Epithelial cell of prostate (primary cell): ENCODE results near the gene MTMR2.
"Not testable (repeated sequence)": the region's sequence is repeated elsewhere in the genome, so short reads cannot be mapped to it uniquely, and the experiment has no call there.

Experiments used
- DNase-seq: peaks from one replicate; pipeline ENCODE4 v3.0.0-alpha.2; 2011; ENCODE audit warnings: low read depth, low spot score
- H3K27ac ChIP-seq: fragments of 450-650 bp; 2 replicates; pipeline ENCODE4 v1.5.1; 2017; ENCODE audit warnings: mild to moderate bottlenecking

Gene MTMR2

DNA sequence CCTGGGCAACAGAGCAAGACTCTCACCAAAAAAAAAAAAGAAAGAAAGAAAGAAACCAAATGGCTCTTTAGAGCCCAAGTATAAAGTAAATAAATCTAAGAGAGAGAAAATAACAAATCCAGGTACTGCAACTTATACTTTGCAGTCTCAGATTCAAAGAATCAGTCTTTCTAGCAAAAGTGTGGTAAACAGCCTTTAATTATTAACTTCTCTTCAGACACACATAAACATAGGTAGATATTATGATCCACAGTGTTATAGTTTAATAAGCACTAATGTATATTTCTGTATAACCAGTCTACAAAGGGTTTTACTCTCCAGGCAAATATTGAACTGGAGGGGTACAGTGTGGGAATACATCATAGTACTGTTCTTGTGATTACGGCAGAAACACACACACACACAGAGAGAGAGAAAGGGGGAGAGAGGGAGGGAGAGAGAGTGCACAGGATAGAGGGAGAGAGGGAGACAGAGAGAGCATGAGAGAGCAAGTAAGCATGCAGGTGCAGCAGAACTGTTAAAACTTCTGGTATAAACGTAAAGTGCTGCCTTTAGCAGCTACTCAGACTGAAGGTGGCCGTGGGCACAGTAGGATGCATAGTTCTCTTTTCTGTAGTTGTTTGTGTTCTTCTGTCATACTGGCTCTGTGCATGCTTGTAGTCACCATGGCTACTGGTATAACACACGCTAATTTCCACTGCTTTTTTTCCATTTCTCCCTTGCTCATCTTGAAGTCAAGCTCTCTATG lies 32.3 kb downstream of the MTMR2 start:
- H3K27ac ChIP-seq: no peak overlapping the region
- no peak for DNase-seq

DNA sequence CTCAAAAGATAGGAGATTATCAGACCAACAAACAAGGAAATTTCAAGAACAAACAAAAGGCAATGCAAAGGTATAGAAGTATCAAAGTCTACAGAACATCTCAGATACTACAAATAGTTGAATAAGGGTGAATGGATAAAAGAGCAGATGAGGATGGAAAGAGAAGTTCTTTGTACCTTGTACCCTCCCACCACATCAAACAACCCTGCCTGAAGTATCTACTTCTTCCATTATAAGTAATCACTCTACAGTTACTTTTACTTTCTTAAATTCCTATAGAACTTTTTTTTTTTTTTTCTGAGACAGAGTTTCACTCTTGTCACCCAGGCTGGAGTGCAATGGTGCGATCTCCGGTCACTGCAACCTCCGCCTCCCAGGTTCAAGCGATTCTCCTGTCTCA lies 35.1 kb downstream of the MTMR2 start:
- no peak overlapping the region for H3K27ac ChIP-seq
- DNase-seq: no peak

DNA sequence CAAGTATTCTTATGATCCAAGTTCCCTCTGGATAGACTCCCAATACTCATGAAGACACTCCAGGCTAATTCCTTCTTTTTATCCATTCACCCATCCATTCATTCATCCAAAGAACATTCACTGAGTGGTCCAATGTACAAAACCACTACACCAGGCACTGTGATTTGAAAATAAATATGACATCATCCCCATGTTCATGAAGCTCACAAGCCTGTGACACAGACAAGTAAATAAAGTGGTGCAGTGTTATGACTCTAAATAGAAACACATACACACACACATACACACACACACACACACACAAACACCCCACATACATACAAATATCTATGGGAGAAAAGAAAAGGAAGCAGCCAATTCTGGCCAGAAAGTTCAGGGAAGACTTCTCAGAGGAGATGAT lies 35.5 kb downstream of the MTMR2 start:
- DNase-seq: no peak
- no peak overlapping the region for H3K27ac ChIP-seq

GRCh38 chr11:95886462-95886861 lies 37.4 kb downstream of the MTMR2 start:
- no peak overlapping the region for H3K27ac ChIP-seq
- no peak for DNase-seq

GRCh38 chr11:95884802-95885201 lies 39.1 kb downstream of the MTMR2 start:
- DNase-seq: no peak
- no peak overlapping the region for H3K27ac ChIP-seq

DNA sequence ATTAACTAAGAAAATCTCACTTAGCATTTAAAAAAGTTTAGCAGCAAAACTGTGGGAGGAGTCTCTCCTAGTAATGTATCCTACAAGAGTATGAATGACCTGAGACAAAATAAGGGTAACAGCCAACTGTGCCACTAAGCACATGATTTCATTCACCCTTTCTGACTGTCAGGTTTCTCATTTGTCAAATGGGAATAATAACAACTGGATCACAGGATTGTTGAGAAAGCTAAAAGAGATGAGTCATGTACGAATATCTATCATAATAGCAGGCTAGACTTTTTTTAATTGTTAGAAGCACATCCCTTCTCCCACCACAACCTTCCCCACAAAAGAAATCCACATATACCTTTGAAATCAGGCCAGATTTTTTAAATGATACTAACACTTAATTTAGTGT lies 39.5 kb downstream of the MTMR2 start:
- H3K27ac ChIP-seq: no peak overlapping the region
- peak; percentile 34 for DNase-seq

DNA sequence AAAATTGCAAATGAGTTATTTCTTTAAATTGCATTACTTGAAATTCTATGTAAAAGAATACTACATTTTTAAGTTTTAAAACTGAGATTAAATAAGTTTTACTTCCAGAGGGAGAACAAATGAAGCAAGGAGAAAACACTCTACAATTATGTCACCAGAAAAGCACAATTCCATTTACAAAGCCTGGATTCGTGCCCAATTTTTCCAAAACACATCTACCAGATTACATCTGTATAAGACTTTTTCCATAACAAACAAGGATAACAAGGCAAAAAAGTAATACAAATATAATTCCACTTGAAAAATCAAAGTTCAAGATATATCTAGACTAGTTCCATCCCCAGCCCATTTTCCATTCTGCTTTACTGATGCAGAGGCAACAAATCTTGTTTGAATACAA lies 40.5 kb downstream of the MTMR2 start:
- no peak for DNase-seq
- H3K27ac ChIP-seq: no peak overlapping the region

- DNase-seq: peak; percentile 69
- peak overlapping the region; percentile 36 for H3K27ac ChIP-seq
Measured at GRCh38 chr11:95877291-95877690, 46.6 kb downstream of the MTMR2 start.

- not testable (repeated sequence) for H3K27ac ChIP-seq, DNase-seq
Measured at GRCh38 chr11:95870877-95871276, 53.0 kb downstream of the MTMR2 start.

DNA sequence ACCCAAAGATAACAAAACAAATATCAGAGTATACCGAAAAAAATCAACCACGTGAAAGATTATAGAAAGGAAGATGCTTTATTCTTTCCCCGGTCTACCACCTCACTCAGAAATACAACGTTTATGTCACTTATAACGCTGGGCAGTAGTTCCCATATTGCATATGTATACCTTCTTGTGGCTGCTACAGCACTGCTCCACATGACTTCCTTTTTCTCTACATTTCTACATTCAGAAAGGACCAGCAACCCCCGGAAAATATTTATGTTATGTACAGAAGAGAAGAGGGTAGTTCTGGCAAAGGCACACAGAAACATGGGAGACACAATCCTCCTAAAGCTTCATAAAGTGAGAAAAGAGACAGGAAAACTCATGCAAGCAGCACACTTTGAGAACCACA lies 56.8 kb downstream of the MTMR2 start:
- DNase-seq: no peak
- H3K27ac ChIP-seq: no peak overlapping the region

DNA sequence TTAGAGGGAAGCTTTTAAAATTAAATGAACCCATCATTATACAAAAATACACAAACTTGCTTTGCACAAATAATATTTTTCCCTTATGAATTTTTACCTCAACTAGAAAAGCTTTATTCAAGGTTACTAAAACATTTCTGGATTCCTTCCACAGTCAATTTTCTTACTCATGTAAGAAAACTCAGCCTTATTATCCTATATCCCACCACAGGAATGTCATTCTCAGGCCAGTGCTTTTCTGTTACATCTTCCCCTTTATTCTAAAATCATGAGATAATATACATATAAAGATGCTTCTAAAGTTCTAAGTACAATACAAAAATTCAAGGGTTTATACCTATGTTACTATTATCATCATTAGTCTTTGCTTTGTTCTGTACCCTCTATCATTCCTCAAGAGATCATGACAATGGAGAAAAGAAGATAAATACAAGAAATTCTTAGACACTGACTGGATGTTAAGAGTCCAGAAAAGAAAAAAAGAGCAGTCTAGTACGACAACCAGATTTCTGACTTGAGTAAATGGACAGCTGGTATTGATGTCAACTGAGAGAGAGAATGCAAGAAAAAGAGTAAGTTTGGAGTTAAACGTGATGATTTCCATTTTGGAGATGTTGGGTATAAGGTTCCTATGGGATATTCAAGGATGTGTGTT lies 60.3 kb downstream of the MTMR2 start:
- no peak for DNase-seq
- no peak overlapping the region for H3K27ac ChIP-seq

DNA sequence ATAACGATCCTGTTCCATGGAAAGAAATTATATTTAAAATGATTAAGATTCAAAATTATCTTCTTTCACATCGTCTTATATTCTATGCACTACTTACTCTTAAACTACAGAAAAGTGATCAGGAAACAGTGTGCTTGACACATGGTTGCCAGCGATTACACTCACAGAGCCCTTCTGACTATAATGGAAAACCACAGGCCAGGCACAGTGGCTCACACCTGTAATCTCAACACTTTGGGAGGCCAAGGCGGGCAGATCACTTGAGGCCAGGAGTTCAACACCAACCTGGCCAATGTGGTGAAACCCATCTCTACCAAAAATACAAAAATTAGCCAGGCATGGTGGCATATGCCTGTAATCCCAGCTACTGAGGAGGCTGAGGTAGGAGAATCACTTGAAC lies 63.9 kb downstream of the MTMR2 start:
- not testable (repeated sequence) for H3K27ac ChIP-seq, DNase-seq

DNA sequence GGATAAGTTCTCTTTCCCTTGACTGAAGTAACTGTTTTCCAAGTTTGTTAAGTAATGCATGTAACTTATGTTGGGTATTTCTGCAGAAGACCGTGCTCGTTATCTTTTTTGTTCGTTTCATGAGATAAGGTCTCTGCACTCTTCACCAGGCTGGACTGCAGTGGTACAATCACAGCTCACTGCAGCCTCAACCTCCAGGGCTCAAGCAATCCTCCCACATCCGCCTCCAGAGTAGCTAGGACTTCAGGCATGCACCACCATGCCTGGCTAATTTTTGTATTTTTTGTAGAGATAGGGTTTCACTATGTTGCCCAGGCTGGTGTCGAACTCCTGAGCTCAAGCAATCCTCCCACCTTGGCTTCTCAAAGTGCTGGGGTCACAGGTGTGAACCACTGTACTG lies 69.5 kb downstream of the MTMR2 start:
- not testable (repeated sequence) for DNase-seq, H3K27ac ChIP-seq

- H3K27ac ChIP-seq: no peak overlapping the region
- no peak for DNase-seq
Measured at GRCh38 chr11:95853862-95854261, 70.0 kb downstream of the MTMR2 start.

- no peak overlapping the region for H3K27ac ChIP-seq
- no peak for DNase-seq
Measured at GRCh38 chr11:95853138-95853537, 70.8 kb downstream of the MTMR2 start.

DNA sequence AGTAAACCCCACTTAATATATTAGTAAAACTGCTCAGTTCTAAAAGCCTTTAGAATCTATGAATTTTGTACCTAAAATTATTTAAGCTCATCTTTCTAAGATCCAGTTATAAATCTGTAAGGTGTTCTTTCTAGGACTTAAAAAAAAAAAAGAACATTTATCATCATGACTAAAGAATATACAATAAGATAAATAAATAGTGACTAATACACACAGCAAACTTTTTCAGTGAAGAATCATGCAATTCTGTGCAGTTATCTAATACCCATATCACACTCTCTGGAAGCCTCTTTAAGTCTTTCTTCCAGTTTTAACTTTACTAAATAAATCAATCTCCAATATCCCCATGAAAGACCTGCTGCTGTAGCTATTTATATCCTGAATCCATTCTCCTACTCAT lies 73.8 kb downstream of the MTMR2 start:
- H3K27ac ChIP-seq: no peak overlapping the region

GRCh38 chr11:95849087-95849825 lies 74.7 kb downstream of the MTMR2 start:
- no peak for DNase-seq
- H3K27ac ChIP-seq: no peak overlapping the region

More for the DNA sequence above, 73.8 kb downstream of the MTMR2 start:
- DNase-seq: no peak

DNA sequence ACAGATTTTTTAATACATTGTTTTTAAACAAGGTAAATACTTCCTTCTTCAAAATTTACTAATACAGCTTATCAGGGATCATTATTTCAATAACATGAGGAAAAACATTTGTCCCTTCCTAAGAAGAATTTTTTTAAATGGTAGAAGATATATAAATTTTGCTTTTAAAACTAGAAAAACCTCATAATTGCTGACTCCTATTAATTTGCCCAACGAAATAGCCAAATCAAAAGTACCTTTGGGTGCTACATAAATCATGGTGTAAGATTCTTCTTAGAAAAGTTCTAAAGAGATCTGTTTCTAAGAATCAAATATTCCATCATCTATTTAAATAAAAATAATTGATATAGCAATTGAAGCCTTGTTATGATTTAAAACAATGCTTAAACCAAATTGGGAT lies 78.7 kb downstream of the MTMR2 start:
- H3K27ac ChIP-seq: no peak overlapping the region

DNA sequence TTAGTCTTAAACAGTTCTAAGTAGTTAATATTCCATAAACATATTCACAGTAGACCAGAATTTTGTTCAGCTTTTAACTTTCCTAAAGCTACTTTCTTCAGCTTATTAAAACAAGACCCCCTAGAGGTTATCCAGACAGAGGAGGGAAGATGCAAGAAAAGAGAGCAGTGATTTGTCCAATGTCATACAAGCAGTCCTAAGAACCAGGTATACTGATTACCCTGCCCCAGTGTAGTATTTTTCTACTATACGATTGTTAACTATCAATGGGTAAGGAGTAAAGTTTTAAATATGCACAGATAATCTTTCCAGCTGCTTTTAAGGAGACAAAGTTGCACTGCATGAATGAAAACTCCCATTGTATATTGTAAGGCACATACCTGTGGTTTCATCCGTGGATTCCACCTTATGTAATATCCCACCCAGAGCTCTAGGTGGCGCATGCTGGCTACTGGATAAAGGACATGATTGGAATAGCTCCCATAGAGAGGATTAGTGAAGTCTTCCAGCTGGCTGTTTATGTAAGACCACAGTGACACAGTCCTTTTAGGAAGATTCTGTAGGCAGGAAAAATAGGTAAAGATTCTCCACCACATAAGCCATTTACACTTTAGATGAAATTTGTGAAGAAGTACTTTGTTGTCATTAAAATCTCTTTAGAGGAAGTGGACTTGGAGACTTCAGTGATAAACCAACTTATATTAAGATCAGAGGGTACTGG lies 88.0 kb downstream of the MTMR2 start:
- peak overlapping the region; percentile 37 for H3K27ac ChIP-seq
- peak; percentile 49 for DNase-seq

More for the DNA sequence above, 78.7 kb downstream of the MTMR2 start:
- no peak for DNase-seq

DNA sequence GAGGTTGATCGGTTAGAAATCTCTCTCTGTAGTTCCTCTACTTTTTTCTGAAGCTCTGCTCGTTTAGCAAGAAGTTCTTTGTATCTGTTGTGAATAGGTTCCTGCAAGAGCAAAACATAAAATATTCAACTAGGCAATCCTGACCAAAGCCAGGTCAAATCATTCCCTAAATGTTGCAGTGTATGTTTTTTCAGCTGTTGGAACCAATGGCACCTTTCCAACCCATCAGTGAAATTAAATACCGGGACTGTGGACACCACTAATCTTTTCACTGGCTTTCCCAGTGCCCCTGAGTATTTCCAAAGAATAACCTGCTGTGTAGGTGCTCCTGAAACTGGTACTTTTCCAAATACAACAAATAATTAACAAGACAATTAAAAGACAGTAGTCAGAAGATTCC lies 88.6 kb downstream of the MTMR2 start:
- no peak overlapping the region for H3K27ac ChIP-seq
- no peak for DNase-seq

GRCh38 chr11:95833378-95833777 lies 90.5 kb downstream of the MTMR2 start:
- H3K27ac ChIP-seq: no peak overlapping the region
- no peak for DNase-seq
